Suppressor macrophage (primary cell): ENCODE results near the gene NR3C1.

ENCODE experiments used
- DNase-seq, 4 experiments: peaks; one replicate each; pipeline ENCODE4 v3.0.0-alpha.2; 2020 to 2022

NR3C1 gene

DNA sequence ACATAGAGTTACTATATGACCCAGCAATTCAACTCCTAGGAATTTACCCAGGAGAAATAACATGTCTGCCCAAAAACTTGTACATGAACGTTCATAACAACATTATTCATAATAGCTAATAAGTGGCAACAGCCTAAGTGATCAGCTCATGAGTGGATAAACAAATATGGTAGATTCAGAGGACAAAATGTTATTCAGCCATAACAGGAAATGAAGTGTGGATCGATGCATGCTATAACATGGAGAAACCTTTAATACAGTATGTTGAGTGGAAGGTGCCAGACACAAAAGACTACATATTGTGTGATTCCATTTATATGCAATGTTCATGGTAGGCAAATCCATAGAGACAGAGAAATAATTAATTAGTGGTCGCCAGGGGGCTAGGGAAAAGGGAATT lies 22.3 kb upstream of the NR3C1 start:
- DNase-seq, result no peak

DNA sequence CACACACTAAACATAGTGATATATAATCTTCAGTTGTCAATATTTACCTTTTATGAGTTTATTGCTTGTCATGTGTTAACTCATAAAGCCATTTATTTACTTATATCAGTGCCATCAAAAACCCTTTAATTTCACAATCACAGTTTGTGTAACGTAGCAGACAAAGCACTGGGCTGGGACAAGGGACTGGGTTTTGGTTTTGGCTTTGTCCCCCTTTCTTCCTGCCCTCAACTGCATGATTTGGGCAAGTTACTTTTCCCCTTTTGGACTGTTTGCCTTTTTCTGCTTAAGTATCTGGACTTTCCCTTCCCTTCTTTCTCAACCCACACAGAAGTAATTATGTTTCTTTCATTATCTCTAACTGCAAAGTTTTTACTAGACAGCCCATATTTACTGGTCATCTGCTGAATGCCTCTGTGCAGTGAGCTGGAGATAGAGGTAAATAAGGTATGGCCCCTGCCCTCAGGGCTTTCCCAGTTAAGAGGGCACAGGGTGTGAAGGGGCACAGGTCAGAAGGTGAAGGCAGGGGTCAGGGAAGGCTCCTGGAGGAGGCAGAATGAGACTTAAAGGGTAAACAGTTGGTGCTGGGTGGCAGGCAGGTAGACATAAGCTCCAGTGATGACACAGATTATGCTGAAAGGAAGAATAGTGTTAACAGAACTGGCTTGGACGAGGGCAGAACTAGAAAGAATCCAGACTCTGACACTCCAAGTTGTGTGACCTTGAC lies 14.8 kb upstream of the NR3C1 start:
- DNase-seq, result peak in 2 of 4 experiments; percentile 19 to 26

DNA sequence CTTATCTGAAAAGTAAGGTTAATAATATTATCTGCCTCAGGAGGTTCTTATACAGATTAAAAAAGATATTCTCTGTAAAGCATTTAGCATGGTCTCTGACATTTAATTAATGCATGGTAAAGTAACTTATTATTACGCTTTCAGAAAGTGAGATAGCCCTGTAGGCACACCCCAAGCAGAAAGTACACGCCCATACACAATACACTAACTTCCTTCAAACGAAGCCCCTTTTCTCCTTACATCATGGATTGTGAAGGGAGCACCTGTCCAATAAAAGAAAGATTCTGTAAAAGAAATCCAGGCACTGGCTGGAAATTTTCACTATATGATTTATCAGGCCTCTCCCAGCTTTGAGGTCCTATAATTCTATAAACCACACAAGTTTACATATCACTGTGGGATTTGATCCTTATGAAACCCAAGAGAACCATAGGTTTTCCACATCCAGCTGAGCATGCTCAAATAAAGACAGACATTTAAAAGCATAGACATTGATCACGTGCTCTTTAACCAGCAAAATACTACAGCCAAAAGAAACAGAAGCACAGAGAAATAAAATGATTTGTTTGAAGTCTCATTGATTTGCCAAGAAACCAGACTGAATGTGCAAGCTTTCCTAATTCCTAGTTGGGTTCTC lies 14.1 kb upstream of the NR3C1 start:
- DNase-seq, result no peak

DNA sequence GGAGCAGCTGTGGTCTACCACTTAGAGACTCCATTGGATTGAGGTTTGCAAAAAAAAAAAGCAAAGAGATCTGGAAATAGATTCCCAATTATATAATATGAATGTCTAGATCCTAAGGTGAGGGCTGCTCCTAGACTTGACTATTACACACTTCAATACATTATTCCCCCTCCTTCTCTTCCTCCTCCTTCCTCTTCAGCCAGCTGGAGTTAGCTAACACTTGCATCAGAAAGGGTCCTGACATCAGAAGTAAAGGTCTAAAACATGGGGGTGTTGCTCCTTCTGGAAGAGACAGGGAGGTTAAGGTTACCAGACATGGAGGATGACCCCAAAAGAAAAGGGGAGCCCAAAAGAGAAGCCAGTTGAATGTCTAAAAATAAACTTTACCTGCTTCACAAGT lies 12.9 kb upstream of the NR3C1 start:
- DNase-seq, result no peak

DNA sequence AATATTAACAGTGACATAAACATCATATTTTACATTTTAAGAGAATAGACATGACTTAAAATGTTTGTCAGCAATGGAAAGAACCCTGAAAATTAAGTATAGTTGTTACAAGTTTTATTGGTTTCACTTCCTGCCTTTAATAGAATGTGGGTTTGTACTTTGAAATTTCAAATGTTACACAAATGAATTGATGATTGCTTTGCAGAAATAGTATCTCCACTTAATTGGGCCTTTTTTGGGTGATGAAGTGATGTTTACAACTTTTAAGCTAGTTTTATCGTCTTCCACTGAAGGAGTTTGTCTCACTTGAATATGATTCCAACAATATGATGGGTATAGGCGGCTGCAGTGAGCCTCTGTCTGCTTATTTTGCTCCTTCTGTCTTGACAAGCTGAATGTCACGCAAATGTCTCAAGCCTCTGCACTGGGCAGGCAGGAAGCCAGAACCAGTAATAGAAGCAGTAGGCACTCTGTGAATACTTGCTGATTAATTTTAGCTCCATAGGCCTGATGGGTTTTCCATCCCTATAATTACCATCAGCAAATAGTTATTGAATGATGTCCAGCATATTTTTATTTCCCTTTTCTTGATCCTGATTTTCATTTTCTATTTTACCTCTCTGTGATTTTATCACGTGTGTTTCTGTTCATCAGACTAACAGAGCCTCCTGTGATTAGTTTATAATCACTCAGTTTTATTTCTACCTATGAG lies 10.6 kb upstream of the NR3C1 start:
- peak in 2 of 4 experiments; percentile 16 to 21 for DNase-seq

DNA sequence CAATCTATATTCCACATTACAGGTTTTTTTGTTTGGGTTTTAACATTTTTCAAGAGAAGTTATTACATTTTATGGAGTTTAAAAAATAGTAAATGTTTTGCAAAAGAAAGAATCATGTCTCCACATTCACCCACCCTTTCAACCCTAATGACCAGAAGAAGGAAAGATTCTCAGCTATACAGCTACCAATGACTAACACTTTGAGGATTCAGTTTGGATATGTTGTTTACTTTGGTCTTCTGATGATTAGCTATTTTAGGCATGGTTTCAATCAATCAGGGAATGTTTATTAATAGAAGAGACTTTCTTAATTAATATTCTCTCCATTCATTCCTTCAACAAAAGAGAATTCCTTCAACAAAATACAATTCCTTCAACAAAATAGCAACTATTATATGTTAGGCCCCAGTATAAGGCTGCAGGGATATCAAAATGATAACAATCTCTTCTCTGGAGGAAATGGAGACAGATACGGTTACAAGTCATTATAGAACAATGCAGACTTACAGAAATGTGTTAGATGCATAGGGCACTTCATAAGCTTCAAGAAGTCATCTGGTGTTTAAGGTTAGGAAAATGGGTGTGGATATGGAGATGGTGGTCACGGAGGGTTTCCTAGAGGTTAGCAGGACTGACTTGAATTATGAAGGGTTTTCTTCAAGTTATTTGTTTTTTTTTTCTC lies 9.3 kb upstream of the NR3C1 start:
- no peak for DNase-seq

DNA sequence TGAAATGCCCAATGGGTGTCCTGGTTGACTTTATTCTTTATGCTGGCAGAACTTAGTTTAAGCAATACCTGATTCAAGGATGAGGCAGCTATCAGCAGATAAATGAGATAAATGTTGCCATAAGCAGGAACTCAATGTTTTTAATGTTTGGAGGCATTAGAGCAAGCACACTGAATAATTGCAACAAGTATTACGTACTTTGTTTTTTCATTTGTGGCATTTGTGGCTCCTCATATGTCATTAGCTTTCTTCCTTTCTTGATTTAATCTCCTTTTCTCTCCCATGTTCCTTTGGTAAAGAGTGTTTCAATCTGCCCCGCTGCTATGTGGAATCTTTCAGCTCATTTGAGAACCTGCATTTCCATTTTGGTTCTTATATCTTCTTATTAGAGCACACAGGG lies 6.4 kb upstream of the NR3C1 start:
- no peak for DNase-seq

DNA sequence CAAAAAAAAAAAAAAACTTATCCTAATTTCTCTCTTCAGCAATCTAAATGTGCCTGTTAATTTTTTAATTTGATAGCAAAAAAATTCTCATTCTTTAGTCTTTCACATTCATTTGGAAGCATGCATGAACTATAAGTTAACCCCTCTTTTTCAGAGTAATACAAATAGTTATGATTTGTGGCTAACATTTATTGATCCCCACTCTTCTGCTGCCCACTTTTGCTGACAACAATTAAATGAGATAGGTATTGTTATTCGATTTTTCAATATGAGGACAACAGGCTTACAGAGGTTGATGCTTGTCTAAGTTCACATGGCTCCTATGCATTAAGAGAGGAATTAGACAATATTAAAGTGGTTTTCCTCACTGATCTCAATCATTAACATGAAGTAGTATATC lies 2.9 kb upstream of the NR3C1 start:
- no peak for DNase-seq

DNA sequence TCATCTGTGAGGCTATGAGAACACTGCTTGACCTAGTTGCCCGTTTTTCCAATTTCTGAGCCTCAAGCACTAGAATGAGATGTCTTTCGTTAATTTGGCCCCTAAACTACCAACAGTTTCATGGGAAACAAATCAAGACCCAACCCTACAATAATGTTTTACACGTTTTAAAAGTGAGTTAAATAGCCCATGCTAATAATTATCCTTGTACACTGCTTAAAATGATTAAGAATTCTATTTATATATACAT lies 2.3 kb upstream of the NR3C1 start:
- DNase-seq, result no peak

DNA sequence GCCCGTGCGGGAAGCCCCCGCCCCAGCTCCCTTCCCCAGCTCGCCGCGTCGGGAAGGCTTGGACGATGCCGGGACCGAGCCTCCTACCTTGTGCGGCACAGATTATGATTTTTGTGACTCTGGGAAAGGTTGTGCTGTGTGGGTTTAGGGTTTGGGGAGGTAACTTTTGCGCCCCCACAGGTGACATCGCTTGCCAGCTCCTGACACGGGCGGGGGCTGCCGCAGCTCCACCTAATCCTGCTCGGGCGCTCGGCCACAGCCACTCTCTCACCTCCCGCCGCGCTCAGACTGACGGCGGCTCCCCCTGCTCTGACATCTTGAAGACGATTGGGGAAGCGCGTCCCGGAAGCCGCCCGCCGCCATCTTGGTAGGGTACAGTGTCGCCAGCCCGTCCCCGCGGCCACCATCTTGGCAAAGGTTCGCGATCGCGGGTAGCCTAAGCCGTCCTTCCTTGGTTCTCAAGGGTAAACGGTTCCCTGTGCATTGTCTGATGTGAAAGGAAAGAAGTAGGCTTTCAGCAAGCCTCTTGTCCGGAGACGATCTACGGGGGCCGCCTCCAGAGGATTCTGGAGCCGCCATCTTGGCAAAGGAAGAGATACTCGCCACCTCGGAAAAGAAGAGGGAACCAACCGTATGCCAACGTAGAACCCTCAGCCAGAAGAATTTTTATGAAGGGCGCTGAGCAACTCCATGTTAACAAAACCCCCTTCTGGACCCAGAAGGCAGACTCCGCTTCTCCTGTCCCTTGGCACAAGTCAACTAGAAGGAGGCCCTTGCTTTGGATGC lies 1.8 kb upstream of the NR3C1 start:
- peak; percentile 84 to 93 (median 89) for DNase-seq

DNA sequence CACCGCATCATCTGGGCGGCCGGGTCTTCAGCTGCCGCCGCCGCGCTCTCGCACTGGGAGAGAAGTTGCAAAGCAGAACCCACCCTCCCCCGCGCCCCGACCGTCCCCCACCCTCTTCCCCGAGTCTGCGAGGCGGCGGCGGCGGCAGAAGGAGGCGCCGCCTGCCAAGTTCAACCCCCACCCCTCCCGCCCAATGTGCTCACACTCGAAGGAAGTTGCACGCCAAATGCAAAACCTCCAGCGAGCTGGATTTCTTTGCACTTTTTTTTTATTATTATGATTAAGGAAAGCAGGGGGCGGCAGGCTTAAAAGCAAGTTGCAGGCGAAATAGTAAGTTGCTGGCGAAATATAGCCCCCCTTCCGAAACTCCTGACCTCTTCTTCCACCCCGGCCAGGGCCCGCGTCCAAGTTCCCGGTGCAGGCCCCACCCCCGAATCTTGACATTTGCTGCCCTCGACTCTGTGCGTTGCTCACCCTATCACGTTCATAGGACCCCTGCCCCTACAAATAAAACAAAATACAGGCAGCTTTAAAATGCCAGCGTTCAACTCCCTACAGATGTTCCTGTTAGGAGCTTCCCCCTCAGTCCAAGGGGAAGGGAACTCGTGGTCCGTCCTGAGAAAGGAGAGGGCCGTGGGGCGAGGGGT lies 1.1 kb upstream of the NR3C1 start:
- DNase-seq, result peak; percentile 83 to 93 (median 90)

DNA sequence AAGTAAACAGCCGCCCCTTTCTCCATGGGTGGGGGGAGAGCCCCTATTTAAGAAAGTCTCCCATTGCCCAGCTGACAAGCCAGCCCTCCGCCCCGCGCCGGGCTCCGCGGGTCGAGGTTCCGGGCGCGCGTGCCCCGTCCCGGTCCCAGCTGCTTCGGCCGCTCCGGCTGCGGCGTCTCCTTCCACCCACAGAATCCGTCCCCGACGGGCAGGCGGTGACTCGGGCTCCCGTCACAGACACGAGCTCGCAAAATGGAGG lies 223 bp downstream of the NR3C1 start:
- DNase-seq, result no peak

DNA sequence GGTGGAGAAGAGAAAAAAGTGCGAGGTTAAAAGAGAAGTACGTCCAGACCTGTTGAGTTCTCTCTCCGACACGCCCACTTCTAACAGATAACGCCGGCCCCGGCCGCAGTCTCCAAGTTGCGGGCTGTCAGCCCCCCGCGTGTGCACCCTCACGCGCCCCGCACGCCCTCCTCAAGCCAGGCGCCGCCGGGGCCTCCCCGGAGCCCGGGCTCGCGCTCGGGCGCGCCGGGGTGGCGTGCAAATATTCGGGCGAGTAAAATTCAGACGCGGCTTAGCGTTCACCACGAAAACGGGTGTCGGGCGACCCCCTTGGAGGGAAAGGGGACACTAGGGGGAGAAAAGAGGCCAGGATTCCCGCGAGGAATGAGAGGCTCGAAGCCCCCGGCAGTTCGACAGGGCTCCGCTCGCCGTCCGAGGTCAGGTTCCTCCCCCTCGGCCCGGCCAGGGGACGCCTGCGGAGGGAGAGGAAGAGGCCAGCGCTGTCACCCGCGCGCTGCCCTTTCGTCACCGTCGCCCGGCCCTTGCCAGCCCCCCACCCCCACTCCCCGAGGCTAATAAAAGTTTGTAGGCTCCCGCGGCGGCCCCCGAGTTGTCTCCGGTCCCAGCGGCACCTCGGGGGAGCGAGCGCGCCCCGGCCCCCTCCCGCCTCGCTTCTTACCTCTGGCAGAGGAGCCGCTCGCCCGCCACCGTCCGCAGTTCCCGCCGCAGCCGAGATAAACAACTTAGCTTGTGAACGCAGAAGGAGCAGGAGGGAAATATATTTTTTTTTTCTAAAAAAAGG lies 743 bp downstream of the NR3C1 start:
- DNase-seq, result peak; percentile 70 to 88 (median 84)

DNA sequence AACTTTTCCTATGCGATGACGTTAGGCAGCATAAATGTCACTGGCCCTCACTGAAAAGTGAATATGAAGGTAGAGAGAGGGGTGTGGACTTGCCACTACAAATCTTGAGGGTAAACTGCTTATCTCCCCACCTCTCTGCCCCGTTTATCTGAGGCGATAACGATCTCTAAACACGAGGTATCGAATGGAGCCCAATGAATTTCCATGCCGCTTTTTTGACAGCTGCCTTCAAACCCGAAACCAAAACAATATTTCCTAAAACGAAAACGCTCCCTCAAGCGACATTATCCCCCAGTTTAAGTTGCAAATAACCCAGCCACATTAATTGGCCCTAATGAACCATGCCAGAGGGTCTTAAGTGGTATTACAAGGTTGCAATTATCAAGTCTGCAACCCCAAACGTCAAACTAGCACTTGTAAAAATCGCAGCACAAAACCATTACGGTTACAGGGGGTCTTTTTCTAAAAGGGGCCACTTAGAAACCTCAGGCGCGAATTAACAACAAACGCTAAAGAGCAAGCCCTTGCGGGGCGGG lies 1.4 kb downstream of the NR3C1 start:
- DNase-seq, result no peak

DNA sequence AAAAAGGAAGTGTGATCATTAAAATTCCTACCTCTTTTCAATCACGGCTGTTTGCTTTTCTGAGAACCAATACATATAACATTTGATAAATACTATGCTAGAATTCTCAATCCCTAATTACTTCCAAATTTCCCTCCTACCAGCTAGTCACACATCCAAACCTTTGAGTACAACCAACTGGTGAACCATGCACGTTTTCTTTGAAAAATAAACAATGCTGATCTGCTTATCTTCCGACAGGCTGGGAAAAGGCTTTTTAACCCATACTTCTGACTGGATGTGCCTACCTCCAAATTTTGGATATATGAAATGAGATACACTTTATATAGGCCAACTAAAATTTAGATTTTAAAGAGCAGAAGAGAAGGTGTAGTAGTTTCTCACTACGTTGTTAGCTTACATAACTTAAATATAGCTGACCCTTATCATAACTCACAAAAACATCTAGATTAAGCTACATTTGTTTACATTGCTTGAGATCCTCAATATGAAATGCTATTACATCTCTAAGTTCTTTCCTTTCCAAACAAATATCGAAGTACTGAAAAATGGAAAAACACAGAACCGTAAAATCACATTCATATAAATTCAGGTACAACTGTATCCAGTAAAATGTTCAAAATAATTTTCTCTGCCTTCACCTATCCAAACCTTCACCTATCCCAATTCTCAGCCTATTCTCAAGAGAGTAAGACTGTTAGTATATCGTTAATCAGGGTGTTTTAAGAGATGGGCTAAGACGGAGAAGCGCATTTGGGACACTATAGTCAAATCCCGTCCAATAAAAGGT lies 2.1 kb downstream of the NR3C1 start:
- no peak for DNase-seq

DNA sequence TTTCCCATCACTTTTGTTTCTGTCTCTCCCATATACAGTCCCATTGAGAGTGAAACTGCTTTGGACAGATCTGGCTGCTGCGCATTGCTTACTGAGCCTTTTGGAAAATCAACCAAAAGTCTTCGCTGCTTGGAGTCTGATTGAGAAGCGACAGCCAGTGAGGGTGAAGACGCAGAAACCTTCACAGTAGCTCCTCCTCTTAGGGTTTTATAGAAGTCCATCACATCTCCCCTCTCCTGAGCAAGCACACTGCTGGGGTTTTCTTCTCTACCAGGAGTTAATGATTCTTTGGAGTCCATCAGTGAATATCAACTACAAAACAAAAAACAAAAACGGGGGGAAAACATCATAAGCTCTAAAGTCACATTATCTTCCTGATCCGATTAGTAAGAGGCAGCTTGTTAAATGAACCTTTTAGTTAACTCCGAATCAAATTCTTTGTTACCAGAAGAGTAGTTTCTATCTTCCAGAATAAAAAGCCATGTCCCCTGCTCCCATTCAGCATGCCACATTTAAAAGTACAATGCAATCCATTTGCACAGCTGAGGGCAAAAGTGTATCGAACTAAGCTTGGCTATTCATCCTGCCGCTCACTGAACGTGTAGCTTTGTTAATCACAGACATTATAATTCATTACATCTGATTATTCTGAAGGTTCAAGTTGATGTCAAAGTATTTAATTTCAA lies 2.8 kb downstream of the NR3C1 start:
- DNase-seq, result no peak

DNA sequence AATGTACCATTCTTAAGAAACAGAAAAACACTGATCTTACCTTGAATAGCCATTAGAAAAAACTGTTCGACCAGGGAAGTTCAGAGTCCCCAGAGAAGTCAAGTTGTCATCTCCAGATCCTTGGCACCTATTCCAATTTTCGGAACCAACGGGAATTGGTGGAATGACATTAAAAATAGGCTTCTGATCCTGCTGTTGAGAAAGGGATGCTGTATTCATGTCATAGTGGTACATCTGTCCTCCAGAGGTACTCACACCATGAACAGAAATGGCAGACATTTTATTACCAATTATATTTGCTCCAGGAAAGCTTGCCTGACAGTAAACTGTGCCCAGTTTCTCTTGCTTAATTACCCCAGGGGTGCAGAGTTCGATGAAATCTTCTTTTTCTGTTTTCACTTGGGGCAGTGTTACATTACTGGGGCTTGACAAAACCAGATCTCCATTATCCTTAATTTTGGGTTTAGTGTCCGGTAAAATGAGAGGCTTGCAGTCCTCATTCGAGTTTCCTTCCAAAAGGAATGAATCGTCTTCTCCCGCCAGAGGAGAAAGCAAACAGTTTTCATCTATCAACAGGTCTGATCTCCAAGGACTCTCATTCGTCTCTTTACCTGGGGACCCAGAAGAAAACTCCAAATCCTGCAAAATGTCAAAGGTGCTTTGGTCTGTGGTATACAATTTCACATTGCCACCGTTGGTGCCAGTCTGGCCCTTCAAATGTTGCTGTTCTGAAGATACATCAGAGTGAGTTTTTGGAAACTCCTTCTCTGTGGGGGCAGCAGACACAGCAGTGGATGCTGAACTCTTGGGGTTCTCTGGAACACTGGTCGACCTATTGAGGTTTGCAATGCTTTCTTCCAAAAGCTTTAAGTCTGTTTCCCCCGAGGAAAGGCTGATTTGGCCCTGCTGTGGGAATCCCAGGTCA lies 3.6 kb downstream of the NR3C1 start:
- no peak for DNase-seq

DNA sequence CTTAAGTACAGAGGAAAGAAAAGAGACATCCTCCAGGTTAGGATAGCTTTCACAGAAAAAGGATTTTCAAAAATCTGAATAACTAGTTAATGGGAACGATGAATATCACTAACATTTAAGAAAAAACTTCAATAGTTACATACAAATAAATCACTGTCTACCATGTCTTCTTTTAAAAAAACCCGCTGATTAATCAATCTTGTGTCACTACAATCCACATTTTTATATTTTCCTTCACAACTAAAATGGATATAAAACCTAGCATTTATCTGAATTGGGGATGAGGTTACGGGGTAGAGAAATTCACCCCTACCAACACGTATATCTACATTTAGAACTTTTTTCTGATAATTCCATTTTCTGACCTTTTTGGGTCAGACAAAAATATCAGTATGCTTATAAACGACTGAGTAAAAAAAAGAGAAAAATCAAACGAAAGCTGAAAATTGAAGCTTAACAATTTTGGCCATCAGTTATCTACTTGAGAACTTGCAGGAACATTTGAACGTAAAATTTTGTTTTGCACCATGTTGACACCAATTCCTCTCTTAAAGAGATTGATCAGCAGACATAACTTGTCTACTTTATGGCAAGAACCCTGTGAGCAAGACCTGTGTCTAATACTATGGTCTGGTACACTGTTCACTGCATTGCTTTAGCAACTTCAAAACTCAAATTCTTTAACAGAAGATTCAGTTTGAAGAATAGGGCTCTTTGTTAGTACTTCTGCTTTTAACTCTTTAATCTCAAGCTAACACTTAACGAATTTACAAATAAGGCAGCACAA lies 4.8 kb downstream of the NR3C1 start:
- peak in 2 of 4 experiments; percentile 14 to 29 for DNase-seq
